Neuronal stem cell (in vitro differentiated cells): ENCODE measurements around the gene CABP5.
"Not testable (repeated sequence)": the region's sequence is repeated elsewhere in the genome, so short reads cannot be mapped to it uniquely, and the experiment has no call there.

Experiments used
- DNase-seq: peaks from one replicate; pipeline ENCODE4 v3.0.0-alpha.2; 2013; ENCODE audit warnings: low spot score
- H2AFZ ChIP-seq: one replicate; pipeline ENCODE4 v1.6.1; 2013; ENCODE audit warnings: mild to moderate bottlenecking, low read length, inconsistent platforms
- H2AK5ac ChIP-seq: 2 replicates; pipeline ENCODE4 v1.6.1; 2013; ENCODE audit warnings: low read depth, mild to moderate bottlenecking, inconsistent platforms, low read length, moderate library complexity, mixed read lengths
- H2BK120ac ChIP-seq: 2 replicates; pipeline ENCODE4 v1.6.1; 2013; ENCODE audit warnings: low read depth, mild to moderate bottlenecking, inconsistent platforms, low read length, moderate library complexity, mixed read lengths
- H2BK12ac ChIP-seq: one replicate; pipeline ENCODE4 v1.6.1; 2013; ENCODE audit warnings: low read length, inconsistent platforms
- H2BK15ac ChIP-seq: 2 replicates; pipeline ENCODE4 v1.6.1; 2013; ENCODE audit warnings: mild to moderate bottlenecking, low read length, inconsistent platforms, mixed read lengths
- H2BK5ac ChIP-seq: one replicate; pipeline ENCODE4 v1.6.1; 2013; ENCODE audit warnings: inconsistent platforms, mild to moderate bottlenecking, low read length, moderate library complexity
- H3K14ac ChIP-seq: one replicate; pipeline ENCODE4 v1.6.1; 2013; ENCODE audit warnings: low read length, inconsistent platforms
- H3K18ac ChIP-seq: 2 replicates; pipeline ENCODE4 v1.6.1; 2013; ENCODE audit warnings: low read length, inconsistent platforms
- H3K23ac ChIP-seq: 2 replicates; pipeline ENCODE4 v1.6.1; 2013; ENCODE audit warnings: low read depth, mild to moderate bottlenecking, mixed read lengths, low read length, inconsistent platforms; ENCODE audit not compliant: poor library complexity
- H3K27ac ChIP-seq: replicated peaks from 3 replicates; pipeline ENCODE4 v1.5.1; 2013; ENCODE audit warnings: low read length, inconsistent platforms
- H3K27me3 ChIP-seq, 3 experiments: 2 replicates each; pipeline ENCODE4 v1.6.1; 2013; ENCODE audit warnings: low read length in 3 of 3, mild to moderate bottlenecking in 2 of 3, inconsistent platforms in 1 of 3, low read depth in 1 of 3, mixed read lengths in 1 of 3, moderate library complexity in 1 of 3; ENCODE audit not compliant: control insufficient read depth in 3 of 3, insufficient read depth in 3 of 3
- H3K36me3 ChIP-seq, 2 donors: replicated peaks in 1 of 2; 2 replicates each; pipeline ENCODE4 v1.6.1; 2013; ENCODE audit warnings: low read length in 2 of 2; ENCODE audit not compliant: control insufficient read depth in 2 of 2, insufficient read depth in 2 of 2
- H3K4ac ChIP-seq: 2 replicates; pipeline ENCODE4 v1.6.1; 2013; ENCODE audit warnings: inconsistent platforms, mild to moderate bottlenecking, low read length, moderate library complexity
- H3K4me1 ChIP-seq, 2 donors: 1 replicate in 1 of 2; 2 replicates in 1 of 2; pipeline ENCODE4 v1.6.1; 2013; ENCODE audit warnings: low read length in 2 of 2, low read depth in 1 of 2; ENCODE audit not compliant: control insufficient read depth in 2 of 2, insufficient read depth in 1 of 2
- H3K4me2 ChIP-seq: one replicate; pipeline ENCODE4 v1.6.1; 2013; ENCODE audit warnings: mild to moderate bottlenecking, low read length, inconsistent platforms; ENCODE audit not compliant: insufficient read depth, poor library complexity, severe bottlenecking
- H3K4me3 ChIP-seq, 2 donors: 2 replicates each; pipeline ENCODE4 v1.5.1; 2013; ENCODE audit warnings: low read length in 2 of 2, mild to moderate bottlenecking in 2 of 2, inconsistent platforms in 1 of 2, moderate library complexity in 1 of 2
- H3K79me1 ChIP-seq: one replicate; pipeline ENCODE4 v1.6.1; 2013; ENCODE audit warnings: low read depth, mild to moderate bottlenecking, inconsistent platforms, low read length, moderate library complexity
- H3K9ac ChIP-seq: one replicate; pipeline ENCODE4 v1.6.1; 2013; ENCODE audit warnings: mild to moderate bottlenecking, low read depth, low read length, inconsistent platforms; ENCODE audit not compliant: poor library complexity
- H3K9me3 ChIP-seq, 2 donors: replicated peaks in 1 of 2; 2 replicates each; pipeline versions ENCODE3 to v1.6.1; 2013; ENCODE audit warnings: low read length in 2 of 2, mild to moderate bottlenecking in 2 of 2, inconsistent platforms in 1 of 2, low read depth in 1 of 2, mixed read lengths in 1 of 2, moderate library complexity in 1 of 2; ENCODE audit not compliant: control insufficient read depth in 2 of 2, insufficient read depth in 1 of 2
- H4K8ac ChIP-seq: one replicate; pipeline ENCODE4 v1.6.1; 2013; ENCODE audit warnings: low read depth, mild to moderate bottlenecking, inconsistent platforms, low read length, moderate library complexity
- H4K91ac ChIP-seq: one replicate; pipeline ENCODE4 v1.6.1; 2013; ENCODE audit warnings: low read length, low read depth, mild to moderate bottlenecking, inconsistent platforms; ENCODE audit not compliant: poor library complexity
- WGBS, 2 donors: extraction: QIAGEN DNeasy Blood & Tissue Kit; methylation state at CpG; one replicate each; pipeline ENCODE4 v1.1.7; 2013; ENCODE audit warnings: missing lambda C conversion rate in 2 of 2, mixed read lengths in 1 of 2; ENCODE audit not compliant: insufficient read length in 2 of 2, insufficient replicate concordance in 1 of 2; ENCODE audit errors: extremely low coverage in 2 of 2; 5-methylcytosine and 5-hydroxymethylcytosine counted together

CABP5 gene

DNA sequence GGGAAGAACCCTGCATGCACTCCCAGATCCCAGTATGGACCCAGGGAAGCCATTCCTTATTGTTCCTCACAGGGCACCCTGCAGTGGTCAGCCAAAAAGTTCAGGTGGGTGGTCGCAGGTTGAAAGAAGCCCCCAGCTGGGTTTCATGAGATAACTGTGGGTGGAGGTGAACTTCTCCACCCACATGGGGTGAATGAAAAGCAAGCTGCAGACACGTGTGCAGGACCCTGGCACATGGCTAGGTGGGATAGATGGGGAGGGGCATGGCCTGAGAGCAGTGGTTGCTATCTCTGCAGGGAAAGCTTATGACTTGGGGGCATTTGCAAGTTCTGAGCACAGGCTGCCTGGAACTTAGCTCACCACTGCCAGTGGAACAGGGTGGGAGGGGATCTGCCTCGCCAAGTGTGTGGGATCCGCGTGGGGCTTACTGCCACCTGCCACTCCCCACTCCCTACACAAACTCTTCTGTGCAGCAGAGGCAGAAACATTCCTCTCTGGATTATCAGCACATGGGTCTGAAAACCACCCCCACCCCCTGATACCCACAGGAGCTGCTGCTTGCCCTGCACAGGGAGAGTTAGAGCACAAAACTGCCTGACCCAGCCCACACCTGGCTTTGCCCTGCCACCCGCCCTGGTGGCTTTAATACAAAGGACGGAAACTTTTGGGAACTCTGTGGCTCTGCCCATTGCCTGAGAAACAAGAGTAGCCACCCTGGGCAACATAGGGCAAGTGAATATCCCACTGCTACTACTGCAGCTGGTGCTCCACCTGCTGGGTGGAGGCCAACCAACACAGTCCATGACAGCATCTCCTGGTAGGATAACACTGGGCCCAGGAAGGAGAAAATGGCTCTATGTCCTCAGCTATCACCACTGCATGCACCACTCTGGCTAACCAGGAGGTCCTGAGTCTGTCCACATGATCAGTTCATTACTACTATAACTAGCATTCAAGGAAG, 42.3 kb upstream of the CABP5 start:
- no peak for DNase-seq
- Histone ChIP-seq H3K4me3 (no peak overlapping the region), H2AFZ (peak overlapping the region; percentile 56), H2BK12ac (no peak overlapping the region), H2BK15ac (no peak overlapping the region), H3K4me2 (no peak overlapping the region), H3K36me3 (no peaks in the 10 kb centered on the region), H3K79me1 (no peaks in the 10 kb centered on the region), H2BK120ac (peak overlapping the region; percentile 63), H3K23ac (peak overlapping the region; percentile 35), H3K9ac (peak overlapping the region; percentile 34), H4K91ac (no peak overlapping the region), H2AK5ac (peak overlapping the region; percentile 36), H3K4ac (no peak overlapping the region), H3K18ac (peak overlapping the region; percentile 60), H3K27ac (no peak overlapping the region), H3K9me3 (peaks cover 0 to 4% of the 10 kb centered on the region in 2 donors), H3K4me1 (peaks cover 0 to 8% of the 10 kb centered on the region in 2 donors), H3K14ac (no peak overlapping the region), H2BK5ac (peak overlapping the region; percentile 46), H4K8ac (no peak overlapping the region), H3K27me3 (no peaks in the 10 kb centered on the region)
- no CpG with 5 or more reads among the region's 7 CpGs for WGBS, 2 donors

DNA sequence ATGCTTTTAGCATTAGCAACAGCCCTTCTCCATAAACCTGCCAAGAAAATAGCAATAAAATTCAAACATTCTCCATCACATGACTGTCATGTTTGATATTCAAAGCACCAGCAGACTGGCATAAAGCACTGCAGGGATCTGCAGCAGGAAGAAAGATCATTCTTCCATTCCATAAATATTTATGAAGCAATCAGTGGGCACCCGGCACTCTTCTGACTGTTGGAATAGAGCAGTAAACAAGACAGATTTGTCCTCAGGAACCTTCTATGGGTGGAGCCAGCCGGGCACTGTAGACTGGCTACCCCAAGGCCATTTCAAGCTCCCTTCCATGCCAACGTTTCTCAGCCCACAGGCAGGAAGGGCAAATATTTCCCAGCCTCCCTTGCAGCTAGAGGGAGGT, 41.2 kb upstream of the CABP5 start:
- no peak overlapping the region for H2BK120ac ChIP-seq
- H3K23ac ChIP-seq, result no peak overlapping the region
- no peak overlapping the region for H2BK5ac ChIP-seq
- H3K27me3 ChIP-seq, result no peaks in the 10 kb centered on the region
- WGBS, 2 donors, result no CpG with 5 or more reads among the region's 3 CpGs
- H3K36me3 ChIP-seq, result no peaks in the 10 kb centered on the region
- no peak overlapping the region for H3K18ac ChIP-seq
- H4K8ac ChIP-seq, result no peak overlapping the region
- no peaks in the 10 kb centered on the region for H3K79me1 ChIP-seq
- H3K4me2 ChIP-seq, result no peak overlapping the region
- no peak overlapping the region for H3K9ac ChIP-seq
- H2AFZ ChIP-seq, result peak overlapping the region; percentile 56
- peaks cover 0 to 4% of the 10 kb centered on the region in 2 donors for H3K9me3 ChIP-seq
- H3K27ac ChIP-seq, result no peak overlapping the region
- no peak overlapping the region for H2AK5ac ChIP-seq
- no peak overlapping the region for H3K14ac ChIP-seq
- no peak overlapping the region for H2BK12ac ChIP-seq
- no peak overlapping the region for H3K4ac ChIP-seq
- no peak overlapping the region for H2BK15ac ChIP-seq
- H3K4me1 ChIP-seq, result peaks cover 0 to 8% of the 10 kb centered on the region in 2 donors
- no peak for DNase-seq
- no peak overlapping the region for H3K4me3 ChIP-seq
- H4K91ac ChIP-seq, result no peak overlapping the region

DNA sequence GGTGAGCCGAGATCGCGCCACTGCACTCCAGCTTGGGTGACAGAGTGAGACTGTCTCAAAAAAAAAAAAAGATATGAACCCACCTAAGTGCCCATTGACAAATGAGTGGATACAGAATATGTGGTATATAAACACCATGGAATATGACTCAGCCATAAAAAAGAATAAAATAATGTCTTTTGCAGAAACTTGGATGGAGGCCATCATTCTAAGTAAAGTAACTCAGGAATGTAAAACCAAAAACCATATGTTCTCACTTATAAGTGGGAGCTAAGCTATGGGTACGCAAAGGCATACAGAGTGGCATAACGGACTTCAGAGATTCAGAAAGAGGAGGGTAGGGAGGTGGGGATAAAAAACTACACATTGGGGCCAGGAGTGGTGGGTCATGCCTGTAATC, 37.2 kb upstream of the CABP5 start:
- peaks cover 0 to 1% (median 0%) of the 10 kb centered on the region in 3 experiments for H3K27me3 ChIP-seq
- H3K9ac ChIP-seq, result no peak overlapping the region
- H3K27ac ChIP-seq, result no peak overlapping the region
- no peak overlapping the region for H2BK12ac ChIP-seq
- no peaks in the 10 kb centered on the region for H3K79me1 ChIP-seq
- H3K4me1 ChIP-seq, result peaks cover 0 to 4% of the 10 kb centered on the region in 2 donors
- H2BK5ac ChIP-seq, result no peak overlapping the region
- H3K9me3 ChIP-seq, result peaks cover 0 to 4% of the 10 kb centered on the region in 2 donors
- H4K8ac ChIP-seq, result no peak overlapping the region
- DNase-seq, result no peak
- no peaks in the 10 kb centered on the region for H3K36me3 ChIP-seq
- WGBS, 2 donors, result no CpG with 5 or more reads among the region's 5 CpGs
- no peak overlapping the region for H3K4ac ChIP-seq
- H4K91ac ChIP-seq, result no peak overlapping the region
- no peak overlapping the region for H2AK5ac ChIP-seq
- no peak overlapping the region for H3K4me3 ChIP-seq
- no peak overlapping the region for H3K14ac ChIP-seq
- no peak overlapping the region for H2BK15ac ChIP-seq
- H2BK120ac ChIP-seq, result no peak overlapping the region
- H3K23ac ChIP-seq, result no peak overlapping the region
- no peak overlapping the region for H3K4me2 ChIP-seq
- no peak overlapping the region for H3K18ac ChIP-seq
- H2AFZ ChIP-seq, result no peak overlapping the region

DNA sequence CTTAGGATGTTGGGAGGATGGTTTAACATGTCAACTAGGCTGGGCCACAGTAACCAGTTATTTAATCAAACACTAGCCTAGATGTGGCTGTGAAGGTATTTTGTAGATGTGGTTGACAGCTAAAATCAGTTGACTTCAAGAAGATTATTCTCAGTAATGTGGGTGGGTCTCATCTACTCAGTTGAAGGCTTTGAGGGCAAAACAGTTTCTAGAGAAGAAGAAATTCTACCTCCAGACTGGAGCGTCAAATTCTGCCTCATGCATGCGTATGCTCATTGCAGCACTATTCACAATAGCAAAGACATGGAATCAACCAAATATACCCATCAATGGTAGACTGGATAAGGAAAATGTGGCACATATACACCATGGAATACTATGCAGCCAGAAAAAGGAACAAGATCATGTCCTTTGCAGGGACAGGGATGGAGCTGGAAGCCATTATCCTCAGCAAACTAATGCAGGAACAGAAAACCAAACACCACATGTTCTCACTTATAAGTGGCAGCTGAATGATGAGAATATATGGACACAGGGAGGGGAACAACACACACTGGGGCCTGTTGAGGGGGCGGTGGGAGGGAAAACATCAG, 26.4 kb upstream of the CABP5 start:
- not testable (repeated sequence) for H3K4ac ChIP-seq, H2BK5ac ChIP-seq, H2AK5ac ChIP-seq, H2AFZ ChIP-seq, H3K36me3 ChIP-seq, H3K14ac ChIP-seq, H3K23ac ChIP-seq, H3K9me3 ChIP-seq, H4K8ac ChIP-seq, H3K27ac ChIP-seq, H3K4me3 ChIP-seq, H3K4me1 ChIP-seq, H4K91ac ChIP-seq, H3K9ac ChIP-seq, H2BK12ac ChIP-seq, H3K18ac ChIP-seq, H2BK120ac ChIP-seq, H3K79me1 ChIP-seq, DNase-seq, H2BK15ac ChIP-seq, H3K27me3 ChIP-seq, H3K4me2 ChIP-seq
- whole genome bisulfite sequencing, 2 donors, result no CpG with 5 or more reads among the region's 3 CpGs
